Measurements from ENCODE around the gene SCGB2A2.

The SCGB2A2 gene

DNA sequence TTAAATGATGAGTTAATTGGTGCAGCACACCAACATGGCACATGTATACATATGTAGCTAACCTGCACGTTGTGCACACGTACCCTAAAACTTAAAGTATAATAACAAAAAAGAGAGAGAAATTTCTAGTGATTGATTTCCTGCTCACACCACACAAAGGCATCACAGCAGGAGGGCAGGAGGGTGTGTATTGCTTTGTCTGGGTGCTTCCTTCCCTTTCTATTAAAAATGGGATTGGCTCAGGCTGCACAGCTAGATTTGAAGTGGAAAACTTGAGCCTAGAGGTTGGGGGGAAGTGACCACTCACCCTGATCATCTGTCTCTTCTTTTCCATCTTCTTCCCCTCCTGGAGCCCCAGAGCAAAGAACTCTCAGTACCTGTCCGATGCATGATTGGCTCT lies 28.9 kb upstream of the SCGB2A2 start:
- no peak overlapping the region for H3K4me3 ChIP-seq (replicated peaks; ENCODE audit: low read depth, low read length)
- TF ChIP-seq, protein P1, sequence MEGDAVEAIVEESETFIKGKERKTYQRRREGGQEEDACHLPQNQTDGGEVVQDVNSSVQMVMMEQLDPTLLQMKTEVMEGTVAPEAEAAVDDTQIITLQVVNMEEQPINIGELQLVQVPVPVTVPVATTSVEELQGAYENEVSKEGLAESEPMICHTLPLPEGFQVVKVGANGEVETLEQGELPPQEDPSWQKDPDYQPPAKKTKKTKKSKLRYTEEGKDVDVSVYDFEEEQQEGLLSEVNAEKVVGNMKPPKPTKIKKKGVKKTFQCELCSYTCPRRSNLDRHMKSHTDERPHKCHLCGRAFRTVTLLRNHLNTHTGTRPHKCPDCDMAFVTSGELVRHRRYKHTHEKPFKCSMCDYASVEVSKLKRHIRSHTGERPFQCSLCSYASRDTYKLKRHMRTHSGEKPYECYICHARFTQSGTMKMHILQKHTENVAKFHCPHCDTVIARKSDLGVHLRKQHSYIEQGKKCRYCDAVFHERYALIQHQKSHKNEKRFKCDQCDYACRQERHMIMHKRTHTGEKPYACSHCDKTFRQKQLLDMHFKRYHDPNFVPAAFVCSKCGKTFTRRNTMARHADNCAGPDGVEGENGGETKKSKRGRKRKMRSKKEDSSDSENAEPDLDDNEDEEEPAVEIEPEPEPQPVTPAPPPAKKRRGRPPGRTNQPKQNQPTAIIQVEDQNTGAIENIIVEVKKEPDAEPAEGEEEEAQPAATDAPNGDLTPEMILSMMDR (IDR thresholded peaks at IDR 0.05; ENCODE audit: low read length, missing control alignments): no peak
- no peak for DNase-seq (ENCODE audit: low read depth)

DNA sequence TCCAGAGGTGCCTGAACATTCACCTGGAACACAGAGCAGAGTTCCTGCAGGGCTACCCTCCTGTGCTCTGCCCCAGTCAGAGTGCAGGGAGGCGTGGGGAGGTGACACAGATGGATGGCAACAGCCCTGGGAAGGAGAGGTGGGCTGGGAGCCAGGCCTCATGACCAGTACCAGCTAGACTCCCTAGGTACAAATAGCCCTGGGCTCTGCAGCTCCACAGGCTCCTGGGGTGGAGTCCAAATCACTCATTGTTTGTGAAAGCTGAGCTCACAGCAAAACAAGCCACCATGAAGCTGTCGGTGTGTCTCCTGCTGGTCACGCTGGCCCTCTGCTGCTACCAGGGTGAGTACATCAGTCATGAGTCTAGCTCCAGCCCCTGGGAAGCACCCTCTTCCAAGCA lies 27.9 kb upstream of the SCGB2A2 start, which contains the start of gene SCGB1D2:
Gene SCGB1D2, plus strand, starts transcription at position 219 of the 400 bp plus-strand sequence. Its CDS starts 69 bp downstream, at position 288.
- no peak within 1 kb of the TSS for H3K4me3 ChIP-seq (replicated peaks; ENCODE audit: low read depth, low read length)
- TF ChIP-seq, protein P1 (IDR thresholded peaks at IDR 0.05; ENCODE audit: low read length, missing control alignments): no peak
- DNase-seq (ENCODE audit: low read depth): no peak

DNA sequence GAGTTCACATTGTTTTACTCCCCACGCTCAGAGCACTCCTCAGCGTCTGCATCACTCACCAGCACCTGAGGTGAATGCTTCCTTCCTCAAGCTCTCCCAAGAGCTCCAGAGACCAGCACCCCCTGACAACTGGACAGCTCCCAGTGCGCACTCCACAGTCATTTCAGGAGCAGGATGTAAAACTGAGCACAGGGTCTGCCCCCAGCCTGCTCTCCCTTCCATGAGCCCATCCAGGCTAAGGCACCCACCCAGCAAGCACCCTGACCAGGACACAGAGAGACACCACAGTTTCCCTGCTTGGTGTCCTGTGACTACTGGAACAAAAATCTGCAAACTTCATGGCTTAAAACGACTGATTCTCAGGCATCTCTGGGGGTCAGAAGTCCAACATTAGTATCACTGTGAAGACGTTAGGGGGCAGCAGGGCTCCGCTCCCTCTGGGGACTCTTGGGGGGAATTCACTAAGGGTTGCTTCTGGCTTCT lies 24.6 kb upstream of the SCGB2A2 start:
- no peak overlapping the region for H3K4me3 ChIP-seq (replicated peaks; ENCODE audit: low read depth, low read length)
- peak; percentile 59 for DNase-seq (ENCODE audit: low read depth)
- TF ChIP-seq, protein P1 (IDR thresholded peaks at IDR 0.05; ENCODE audit: low read length, missing control alignments): peak; percentile 33

DNA sequence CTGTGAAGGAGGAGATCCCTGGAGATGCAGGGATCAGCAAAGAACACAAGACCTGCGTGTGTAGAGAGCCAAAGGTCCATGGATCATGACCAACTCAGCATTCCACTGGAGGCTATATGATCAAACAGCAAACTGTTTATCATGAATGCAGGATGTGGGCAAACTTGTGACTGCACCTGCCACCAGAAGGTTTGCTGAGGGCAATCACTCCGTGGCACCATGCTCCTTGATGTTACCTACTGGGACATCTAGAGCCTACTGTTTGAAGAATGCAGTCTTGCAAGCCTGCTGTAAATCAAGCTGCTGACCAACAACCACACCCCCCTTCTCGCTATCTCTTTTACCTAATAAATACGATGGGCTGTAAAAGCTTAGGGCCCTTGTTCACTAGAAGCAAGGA lies 18.3 kb upstream of the SCGB2A2 start:
- H3K4me3 ChIP-seq (replicated peaks; ENCODE audit: low read depth, low read length): no peak overlapping the region
- DNase-seq (ENCODE audit: low read depth): no peak
- TF ChIP-seq, protein P1 (IDR thresholded peaks at IDR 0.05; ENCODE audit: low read length, missing control alignments): no peak

DNA sequence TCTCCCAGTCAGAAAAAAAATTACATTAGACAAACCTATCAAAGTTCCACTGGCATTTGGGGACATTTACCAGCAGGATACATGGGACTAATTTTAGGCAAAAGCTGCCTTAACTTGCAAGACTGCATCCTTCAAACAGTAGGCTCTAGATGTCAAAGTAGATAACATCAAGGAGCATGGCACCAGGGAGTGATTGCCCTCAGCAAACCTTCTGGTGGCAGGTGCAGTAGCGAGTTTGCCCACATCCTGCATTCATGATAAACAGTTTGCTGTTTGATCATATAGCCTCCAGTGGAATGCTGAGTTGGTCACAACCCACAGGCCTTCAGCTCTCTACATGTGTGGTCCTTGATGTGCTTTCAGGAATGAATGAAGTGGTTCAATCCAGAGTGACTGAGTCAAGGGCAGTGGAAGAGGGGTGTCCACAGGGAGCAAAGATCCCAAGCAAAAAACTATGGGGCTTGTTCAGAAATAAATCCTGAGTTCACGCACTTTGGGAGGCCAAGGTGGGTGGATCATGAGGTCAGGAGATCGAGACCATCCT lies 15.9 kb upstream of the SCGB2A2 start:
- TF ChIP-seq, protein P1 (IDR thresholded peaks at IDR 0.05; ENCODE audit: low read length, missing control alignments): no peak

DNA sequence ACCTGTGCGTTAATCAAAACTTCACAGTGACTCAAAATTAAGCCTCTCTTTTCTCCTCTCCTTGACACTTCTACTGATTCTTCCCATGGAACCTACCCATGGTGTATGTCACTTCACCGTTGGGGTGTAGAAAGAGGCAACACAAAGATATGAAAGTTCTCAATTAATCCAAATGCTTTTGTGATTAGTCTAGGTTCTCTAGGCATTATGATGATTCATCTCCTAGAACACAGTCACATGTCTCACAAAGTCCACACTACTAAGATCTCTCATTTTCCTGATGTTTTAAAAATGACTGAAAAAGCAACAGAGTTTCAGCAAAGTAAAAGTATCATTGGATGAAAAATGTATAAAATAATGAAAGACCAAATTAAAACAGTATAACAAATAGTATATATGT lies 13.7 kb upstream of the SCGB2A2 start:
- no peak overlapping the region for H3K4me3 ChIP-seq (replicated peaks; ENCODE audit: low read depth, low read length)
- no peak for DNase-seq (ENCODE audit: low read depth)
- TF ChIP-seq, protein P1 (IDR thresholded peaks at IDR 0.05; ENCODE audit: low read length, missing control alignments): no peak

More for the DNA sequence above, 15.9 kb upstream of the SCGB2A2 start:
- DNase-seq (ENCODE audit: low read depth): no peak
- no peak overlapping the region for H3K4me3 ChIP-seq (replicated peaks; ENCODE audit: low read depth, low read length)

Measured in fibroblast of pulmonary artery (primary cell).